ENCODE data around the gene HLX.

HLX gene

GRCh38 chr1:220905650-220906560 is 26.7 kb downstream of the HLX start:
- no peak overlapping the region for H3K4me2 ChIP-seq (ENCODE audit: low read length, poor library complexity, severe bottlenecking)
- H3K27ac ChIP-seq (ENCODE audit: low read length, poor library complexity, severe bottlenecking), result no peak overlapping the region
- H2BK15ac ChIP-seq (ENCODE audit: low read depth, poor library complexity, severe bottlenecking), result no peak overlapping the region
- 68% methylated on average over 5 of the region's 5 CpGs for WGBS
- H3K4me1 ChIP-seq (ENCODE audit: control insufficient read depth, insufficient read depth, low read depth, low read length), result no peaks in the 10 kb centered on the region
- DNase-seq, result no peak
- H3K14ac ChIP-seq (ENCODE audit: low read length in 2 of 2), result no peak overlapping the region
- no peak overlapping the region for H3K4ac ChIP-seq (ENCODE audit: low read depth in 1 of 2, low read length in 2 of 2)
- no peak overlapping the region for H2BK120ac ChIP-seq (ENCODE audit: low read depth, low read length)
- no peak overlapping the region for H2BK12ac ChIP-seq (ENCODE audit: low read length in 2 of 2)
- no peak overlapping the region for H3K23ac ChIP-seq (ENCODE audit: low read length in 2 of 2)
- H4K8ac ChIP-seq (ENCODE audit: low read length), result no peak overlapping the region
- no peaks in the 10 kb centered on the region for H3K79me1 ChIP-seq (replicated peaks; ENCODE audit: low read length, poor library complexity, severe bottlenecking)
- no peak overlapping the region for H2AFZ ChIP-seq (ENCODE audit: low read depth, low read length)
- H3K4me3 ChIP-seq (ENCODE audit: insufficient read depth in 1 of 2, low read depth in 1 of 2, low read length in 2 of 2), result no peak overlapping the region
- H2AK5ac ChIP-seq (ENCODE audit: low read length, severe bottlenecking), result no peak overlapping the region
- H3K27me3 ChIP-seq (ENCODE audit: control insufficient read depth in 1 of 2, insufficient read depth in 1 of 2, low read length in 2 of 2), result no peaks in the 10 kb centered on the region
- no peaks in the 10 kb centered on the region for H3K36me3 ChIP-seq (ENCODE audit: control insufficient read depth in 1 of 2, insufficient read depth in 2 of 2, low read depth in 1 of 2, low read length in 2 of 2)
- no peak overlapping the region for H3K18ac ChIP-seq (ENCODE audit: low read depth in 1 of 2, low read length in 2 of 2)
- H3K9ac ChIP-seq (ENCODE audit: low read length), result no peak overlapping the region
- no peak overlapping the region for H4K91ac ChIP-seq (ENCODE audit: low read length)
- no peak overlapping the region for H2BK5ac ChIP-seq (ENCODE audit: low read depth, low read length, poor library complexity, severe bottlenecking)
- H3K9me3 ChIP-seq (ENCODE audit: control insufficient read depth, low read length), result no peaks in the 10 kb centered on the region

- H3K4me3 ChIP-seq (ENCODE audit: insufficient read depth in 1 of 2, low read depth in 1 of 2, low read length in 2 of 2), result no peak overlapping the region
- H3K4ac ChIP-seq (ENCODE audit: low read depth in 1 of 2, low read length in 2 of 2), result no peak overlapping the region
- no peak overlapping the region for H2AFZ ChIP-seq (ENCODE audit: low read depth, low read length)
- H3K79me1 ChIP-seq (replicated peaks; ENCODE audit: low read length, poor library complexity, severe bottlenecking), result no peaks in the 10 kb centered on the region
- no peak overlapping the region for H2BK5ac ChIP-seq (ENCODE audit: low read depth, low read length, poor library complexity, severe bottlenecking)
- H3K18ac ChIP-seq (ENCODE audit: low read depth in 1 of 2, low read length in 2 of 2), result no peak overlapping the region
- no peak overlapping the region for H2BK15ac ChIP-seq (ENCODE audit: low read depth, poor library complexity, severe bottlenecking)
- WGBS, result 100% methylated on average over 1 of the region's 2 CpGs
- H3K4me1 ChIP-seq (ENCODE audit: control insufficient read depth, insufficient read depth, low read depth, low read length), result no peaks in the 10 kb centered on the region
- H3K9ac ChIP-seq (ENCODE audit: low read length), result no peak overlapping the region
- H3K4me2 ChIP-seq (ENCODE audit: low read length, poor library complexity, severe bottlenecking), result no peak overlapping the region
- no peaks in the 10 kb centered on the region for H3K36me3 ChIP-seq (ENCODE audit: control insufficient read depth in 1 of 2, insufficient read depth in 2 of 2, low read depth in 1 of 2, low read length in 2 of 2)
- H3K9me3 ChIP-seq (ENCODE audit: control insufficient read depth, low read length), result no peaks in the 10 kb centered on the region
- H4K91ac ChIP-seq (ENCODE audit: low read length), result no peak overlapping the region
- no peak overlapping the region for H2AK5ac ChIP-seq (ENCODE audit: low read length, severe bottlenecking)
- H3K27me3 ChIP-seq (ENCODE audit: control insufficient read depth in 1 of 2, insufficient read depth in 1 of 2, low read length in 2 of 2), result no peaks in the 10 kb centered on the region
- H2BK120ac ChIP-seq (ENCODE audit: low read depth, low read length), result no peak overlapping the region
- H3K23ac ChIP-seq (ENCODE audit: low read length in 2 of 2), result no peak overlapping the region
- DNase-seq, result no peak
- no peak overlapping the region for H3K27ac ChIP-seq (ENCODE audit: low read length, poor library complexity, severe bottlenecking)
- no peak overlapping the region for H3K14ac ChIP-seq (ENCODE audit: low read length in 2 of 2)
- no peak overlapping the region for H4K8ac ChIP-seq (ENCODE audit: low read length)
- H2BK12ac ChIP-seq (ENCODE audit: low read length in 2 of 2), result no peak overlapping the region
These were observed 27.5 kb downstream of the HLX start for GRCh38 chr1:220906561-220907334.

GRCh38 chr1:220908757-220909156 is 29.5 kb downstream of the HLX start:
- Histone ChIP-seq H3K4me1 (ENCODE audit: control insufficient read depth, insufficient read depth, low read depth, low read length) (no peaks in the 10 kb centered on the region), H2BK5ac (ENCODE audit: low read depth, low read length, poor library complexity, severe bottlenecking) (no peak overlapping the region), H2BK12ac (ENCODE audit: low read length in 2 of 2) (no peak overlapping the region), H3K18ac (ENCODE audit: low read depth in 1 of 2, low read length in 2 of 2) (no peak overlapping the region), H2BK15ac (ENCODE audit: low read depth, poor library complexity, severe bottlenecking) (no peak overlapping the region), H3K27ac (ENCODE audit: low read length, poor library complexity, severe bottlenecking) (no peak overlapping the region), H2BK120ac (ENCODE audit: low read depth, low read length) (no peak overlapping the region), H2AFZ (ENCODE audit: low read depth, low read length) (no peak overlapping the region), H3K36me3 (ENCODE audit: control insufficient read depth in 1 of 2, insufficient read depth in 2 of 2, low read depth in 1 of 2, low read length in 2 of 2) (no peaks in the 10 kb centered on the region), H4K91ac (ENCODE audit: low read length) (no peak overlapping the region), H3K4me2 (ENCODE audit: low read length, poor library complexity, severe bottlenecking) (no peak overlapping the region), H3K4me3 (ENCODE audit: insufficient read depth in 1 of 2, low read depth in 1 of 2, low read length in 2 of 2) (no peak overlapping the region), H3K23ac (ENCODE audit: low read length in 2 of 2) (no peak overlapping the region), H2AK5ac (ENCODE audit: low read length, severe bottlenecking) (no peak overlapping the region), H3K9me3 (ENCODE audit: control insufficient read depth, low read length) (no peaks in the 10 kb centered on the region), H3K27me3 (ENCODE audit: control insufficient read depth in 1 of 2, insufficient read depth in 1 of 2, low read length in 2 of 2) (no peaks in the 10 kb centered on the region), H3K4ac (ENCODE audit: low read depth in 1 of 2, low read length in 2 of 2) (no peak overlapping the region), H3K9ac (ENCODE audit: low read length) (no peak overlapping the region), H4K8ac (ENCODE audit: low read length) (no peak overlapping the region), H3K79me1 (replicated peaks; ENCODE audit: low read length, poor library complexity, severe bottlenecking) (no peaks in the 10 kb centered on the region), H3K14ac (ENCODE audit: low read length in 2 of 2) (no peak overlapping the region)
- WGBS, result 87% methylated on average over 2 of the region's 2 CpGs
- DNase-seq, result peak; percentile 35

GRCh38 chr1:220910021-220910420 is 30.8 kb downstream of the HLX start:
- Histone ChIP-seq H3K27ac (ENCODE audit: low read length, poor library complexity, severe bottlenecking) (no peak overlapping the region), H3K18ac (ENCODE audit: low read depth in 1 of 2, low read length in 2 of 2) (no peak overlapping the region), H3K9me3 (ENCODE audit: control insufficient read depth, low read length) (no peaks in the 10 kb centered on the region), H3K36me3 (ENCODE audit: control insufficient read depth in 1 of 2, insufficient read depth in 2 of 2, low read depth in 1 of 2, low read length in 2 of 2) (no peaks in the 10 kb centered on the region), H3K23ac (ENCODE audit: low read length in 2 of 2) (no peak overlapping the region), H4K8ac (ENCODE audit: low read length) (no peak overlapping the region), H3K4me2 (ENCODE audit: low read length, poor library complexity, severe bottlenecking) (no peak overlapping the region), H3K4me3 (ENCODE audit: insufficient read depth in 1 of 2, low read depth in 1 of 2, low read length in 2 of 2) (no peak overlapping the region), H2BK5ac (ENCODE audit: low read depth, low read length, poor library complexity, severe bottlenecking) (no peak overlapping the region), H3K14ac (ENCODE audit: low read length in 2 of 2) (no peak overlapping the region), H3K79me1 (replicated peaks; ENCODE audit: low read length, poor library complexity, severe bottlenecking) (no peaks in the 10 kb centered on the region), H2BK12ac (ENCODE audit: low read length in 2 of 2) (peak overlapping the region in 1 of 2 experiments; percentile 51), H3K27me3 (ENCODE audit: control insufficient read depth in 1 of 2, insufficient read depth in 1 of 2, low read length in 2 of 2) (no peaks in the 10 kb centered on the region), H2BK15ac (ENCODE audit: low read depth, poor library complexity, severe bottlenecking) (no peak overlapping the region), H3K4me1 (ENCODE audit: control insufficient read depth, insufficient read depth, low read depth, low read length) (no peaks in the 10 kb centered on the region), H2AFZ (ENCODE audit: low read depth, low read length) (no peak overlapping the region), H4K91ac (ENCODE audit: low read length) (peak overlapping the region; percentile 6), H3K9ac (ENCODE audit: low read length) (no peak overlapping the region), H2AK5ac (ENCODE audit: low read length, severe bottlenecking) (no peak overlapping the region), H2BK120ac (ENCODE audit: low read depth, low read length) (no peak overlapping the region), H3K4ac (ENCODE audit: low read depth in 1 of 2, low read length in 2 of 2) (no peak overlapping the region)
- DNase-seq, result no peak
- WGBS, result 97% methylated on average over 5 of the region's 5 CpGs
